K562 (cell line): ENCODE measurements around the gene PLAC1. TPM values are rescaled to one million over a fixed set of nuclear protein-coding genes. Genes with fewer than 3 reads are reported as not detected.

Experiments
- JUND ChIP-seq, 2 experiments: IDR thresholded peaks; 2 replicates in 1 of 2; 3 replicates in 1 of 2; pipeline ENCODE4 v1.6.1; 2011; ENCODE audit warnings: borderline replicate concordance in 2 of 2, low read depth in 2 of 2, low read length in 2 of 2, improper control_type of control experiment in 1 of 2, missing biosample characterization in 1 of 2, missing genetic modification characterization in 1 of 2, missing genetic modification reagents in 1 of 2
- KHSRP ChIP-seq: fragments of 450-650 bp; IDR thresholded peaks from 2 replicates; pipeline ENCODE4 v1.6.1; 2017
- ZNF24 ChIP-seq: fragments of 450-650 bp; IDR thresholded peaks from 2 replicates; pipeline ENCODE4 v1.6.1; 2016
- polyA plus RNA-seq, 8 experiments: library from polyadenylated mRNA; depleted of rRNA in 4 of 8; stranded (reverse) in 5 of 8; unstranded in 3 of 8; fragments of >200 nt; fragmentation: Nextera tagmentation in 2 of 8; fragmentation: Illumina TruSeq in 1 of 8; extraction: Ambion mirVana in 2 of 8; extraction: Trizol in 1 of 8; gene quantifications; 2 replicates each; pipeline versions ENCODE4 v1.2.1 to v1.2.3, GENCODE V29; 2011 to 2014; ENCODE audit warnings: inconsistent platforms in 1 of 8, missing spikeins in 1 of 8
- total RNA-seq, 7 experiments: library from RNA; depleted of rRNA in 6 of 7; stranded (reverse); fragments of >200 nt in 6 of 7; fragmentation: Illumina TruSeq in 2 of 7; extraction: Trizol in 2 of 7; gene quantifications; 2 replicates each; pipeline versions ENCODE4 v1.2.1 to v1.2.3, GENCODE V29; 2011 to 2021; ENCODE audit warnings: low replicate concordance in 1 of 7
- TF ChIP-seq, protein P1 (sequence below): fragments of 450-650 bp; IDR thresholded peaks from 2 replicates; pipeline ENCODE4 v1.6.1; 2017; ENCODE audit warnings: antibody characterized with exemption, mild to moderate bottlenecking
- TF ChIP-seq, protein P2 (sequence below): fragments of 150-350 bp; conservative IDR thresholded peaks from 2 replicates; pipeline ENCODE4 v1.6.1; 2014; ENCODE audit warnings: low read length

PLAC1 gene
- total and polyA plus RNA-seq, 9 of the 15 experiments (the other 6 are each of a cell fraction or from before 2014, with no cell fraction given): 0.82 to 9.1 (median 1.7) TPM

DNA sequence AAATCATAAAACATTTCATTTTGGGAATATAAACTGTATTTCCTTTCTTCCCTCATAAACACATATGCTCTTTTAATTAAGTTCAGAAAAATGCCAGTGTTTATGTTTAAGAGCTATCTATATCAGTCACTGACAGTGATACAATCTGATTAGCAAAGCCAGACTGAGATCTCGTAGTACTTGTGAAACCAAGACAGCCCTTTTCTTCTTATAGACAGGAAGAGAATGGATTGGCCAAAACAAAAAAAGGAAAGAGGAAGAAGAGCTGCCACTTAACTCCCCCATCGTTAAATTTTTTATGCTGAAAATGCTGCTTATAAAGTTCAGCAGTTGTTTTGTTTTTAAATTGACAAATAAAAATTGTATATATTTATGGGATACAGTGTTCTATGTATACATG, 87.4 kb downstream of the PLAC1 start (continued):
- TF ChIP-seq, protein P1, sequence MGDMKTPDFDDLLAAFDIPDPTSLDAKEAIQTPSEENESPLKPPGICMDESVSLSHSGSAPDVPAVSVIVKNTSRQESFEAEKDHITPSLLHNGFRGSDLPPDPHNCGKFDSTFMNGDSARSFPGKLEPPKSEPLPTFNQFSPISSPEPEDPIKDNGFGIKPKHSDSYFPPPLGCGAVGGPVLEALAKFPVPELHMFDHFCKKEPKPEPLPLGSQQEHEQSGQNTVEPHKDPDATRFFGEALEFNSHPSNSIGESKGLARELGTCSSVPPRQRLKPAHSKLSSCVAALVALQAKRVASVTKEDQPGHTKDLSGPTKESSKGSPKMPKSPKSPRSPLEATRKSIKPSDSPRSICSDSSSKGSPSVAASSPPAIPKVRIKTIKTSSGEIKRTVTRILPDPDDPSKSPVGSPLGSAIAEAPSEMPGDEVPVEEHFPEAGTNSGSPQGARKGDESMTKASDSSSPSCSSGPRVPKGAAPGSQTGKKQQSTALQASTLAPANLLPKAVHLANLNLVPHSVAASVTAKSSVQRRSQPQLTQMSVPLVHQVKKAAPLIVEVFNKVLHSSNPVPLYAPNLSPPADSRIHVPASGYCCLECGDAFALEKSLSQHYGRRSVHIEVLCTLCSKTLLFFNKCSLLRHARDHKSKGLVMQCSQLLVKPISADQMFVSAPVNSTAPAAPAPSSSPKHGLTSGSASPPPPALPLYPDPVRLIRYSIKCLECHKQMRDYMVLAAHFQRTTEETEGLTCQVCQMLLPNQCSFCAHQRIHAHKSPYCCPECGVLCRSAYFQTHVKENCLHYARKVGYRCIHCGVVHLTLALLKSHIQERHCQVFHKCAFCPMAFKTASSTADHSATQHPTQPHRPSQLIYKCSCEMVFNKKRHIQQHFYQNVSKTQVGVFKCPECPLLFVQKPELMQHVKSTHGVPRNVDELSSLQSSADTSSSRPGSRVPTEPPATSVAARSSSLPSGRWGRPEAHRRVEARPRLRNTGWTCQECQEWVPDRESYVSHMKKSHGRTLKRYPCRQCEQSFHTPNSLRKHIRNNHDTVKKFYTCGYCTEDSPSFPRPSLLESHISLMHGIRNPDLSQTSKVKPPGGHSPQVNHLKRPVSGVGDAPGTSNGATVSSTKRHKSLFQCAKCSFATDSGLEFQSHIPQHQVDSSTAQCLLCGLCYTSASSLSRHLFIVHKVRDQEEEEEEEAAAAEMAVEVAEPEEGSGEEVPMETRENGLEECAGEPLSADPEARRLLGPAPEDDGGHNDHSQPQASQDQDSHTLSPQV: no peak
- TF ChIP-seq, protein P2, sequence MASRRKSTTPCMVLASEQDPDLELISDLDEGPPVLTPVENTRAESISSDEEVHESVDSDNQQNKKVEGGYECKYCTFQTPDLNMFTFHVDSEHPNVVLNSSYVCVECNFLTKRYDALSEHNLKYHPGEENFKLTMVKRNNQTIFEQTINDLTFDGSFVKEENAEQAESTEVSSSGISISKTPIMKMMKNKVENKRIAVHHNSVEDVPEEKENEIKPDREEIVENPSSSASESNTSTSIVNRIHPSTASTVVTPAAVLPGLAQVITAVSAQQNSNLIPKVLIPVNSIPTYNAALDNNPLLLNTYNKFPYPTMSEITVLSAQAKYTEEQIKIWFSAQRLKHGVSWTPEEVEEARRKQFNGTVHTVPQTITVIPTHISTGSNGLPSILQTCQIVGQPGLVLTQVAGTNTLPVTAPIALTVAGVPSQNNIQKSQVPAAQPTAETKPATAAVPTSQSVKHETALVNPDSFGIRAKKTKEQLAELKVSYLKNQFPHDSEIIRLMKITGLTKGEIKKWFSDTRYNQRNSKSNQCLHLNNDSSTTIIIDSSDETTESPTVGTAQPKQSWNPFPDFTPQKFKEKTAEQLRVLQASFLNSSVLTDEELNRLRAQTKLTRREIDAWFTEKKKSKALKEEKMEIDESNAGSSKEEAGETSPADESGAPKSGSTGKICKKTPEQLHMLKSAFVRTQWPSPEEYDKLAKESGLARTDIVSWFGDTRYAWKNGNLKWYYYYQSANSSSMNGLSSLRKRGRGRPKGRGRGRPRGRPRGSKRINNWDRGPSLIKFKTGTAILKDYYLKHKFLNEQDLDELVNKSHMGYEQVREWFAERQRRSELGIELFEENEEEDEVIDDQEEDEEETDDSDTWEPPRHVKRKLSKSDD: no peak
- TF ChIP-seq KHSRP: no peak
- TF ChIP-seq JUND (IDR thresholded peaks at IDR 0.05; ENCODE audit: borderline replicate concordance, low read depth, low read length): no peak
- no peak for TF ChIP-seq JUND (tag; IDR thresholded peaks at IDR 0.05; ENCODE audit: borderline replicate concordance, low read depth, low read length)
- no peak for TF ChIP-seq ZNF24
